Measurements from ENCODE around the gene COL15A1.

COL15A1 gene

DNA sequence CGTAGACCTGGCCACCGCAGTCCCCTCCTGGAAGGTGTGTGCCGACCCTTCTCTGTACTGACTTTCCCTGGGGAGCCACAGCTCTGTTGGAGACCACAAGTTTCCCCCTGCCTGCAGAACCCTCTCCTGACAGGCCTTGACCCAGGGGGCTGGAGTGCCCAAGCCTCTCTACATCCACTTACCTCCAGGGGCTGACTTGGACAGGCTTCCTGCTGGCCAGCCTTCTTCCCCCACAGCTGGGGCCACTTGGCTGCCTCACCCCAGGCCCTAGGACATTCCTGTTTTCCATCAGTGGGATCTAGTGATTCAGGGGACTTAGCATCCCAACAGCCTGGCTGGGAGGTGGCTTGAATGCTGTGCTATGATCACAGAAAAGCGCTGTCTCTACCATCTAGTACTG lies 23.6 kb downstream of the COL15A1 start:
- no peak overlapping the region for H3K27ac Mint-ChIP-seq
- no peak overlapping the region for H3K4me3 Mint-ChIP-seq
- H3K27me3 Mint-ChIP-seq (ENCODE audit: low read depth, poor library complexity) = peaks cover 6% of the 10 kb centered on the region
- H3K4me1 Mint-ChIP-seq = peaks cover under 1% of the 10 kb centered on the region
- no peak for DNase-seq
- TF ChIP-seq, protein P1, sequence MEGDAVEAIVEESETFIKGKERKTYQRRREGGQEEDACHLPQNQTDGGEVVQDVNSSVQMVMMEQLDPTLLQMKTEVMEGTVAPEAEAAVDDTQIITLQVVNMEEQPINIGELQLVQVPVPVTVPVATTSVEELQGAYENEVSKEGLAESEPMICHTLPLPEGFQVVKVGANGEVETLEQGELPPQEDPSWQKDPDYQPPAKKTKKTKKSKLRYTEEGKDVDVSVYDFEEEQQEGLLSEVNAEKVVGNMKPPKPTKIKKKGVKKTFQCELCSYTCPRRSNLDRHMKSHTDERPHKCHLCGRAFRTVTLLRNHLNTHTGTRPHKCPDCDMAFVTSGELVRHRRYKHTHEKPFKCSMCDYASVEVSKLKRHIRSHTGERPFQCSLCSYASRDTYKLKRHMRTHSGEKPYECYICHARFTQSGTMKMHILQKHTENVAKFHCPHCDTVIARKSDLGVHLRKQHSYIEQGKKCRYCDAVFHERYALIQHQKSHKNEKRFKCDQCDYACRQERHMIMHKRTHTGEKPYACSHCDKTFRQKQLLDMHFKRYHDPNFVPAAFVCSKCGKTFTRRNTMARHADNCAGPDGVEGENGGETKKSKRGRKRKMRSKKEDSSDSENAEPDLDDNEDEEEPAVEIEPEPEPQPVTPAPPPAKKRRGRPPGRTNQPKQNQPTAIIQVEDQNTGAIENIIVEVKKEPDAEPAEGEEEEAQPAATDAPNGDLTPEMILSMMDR (IDR thresholded peaks at IDR 0.05) = no peak
- H3K9me3 Mint-ChIP-seq = no peaks in the 10 kb centered on the region
- H3K36me3 Mint-ChIP-seq (ENCODE audit: low read depth) = no peaks in the 10 kb centered on the region

DNA sequence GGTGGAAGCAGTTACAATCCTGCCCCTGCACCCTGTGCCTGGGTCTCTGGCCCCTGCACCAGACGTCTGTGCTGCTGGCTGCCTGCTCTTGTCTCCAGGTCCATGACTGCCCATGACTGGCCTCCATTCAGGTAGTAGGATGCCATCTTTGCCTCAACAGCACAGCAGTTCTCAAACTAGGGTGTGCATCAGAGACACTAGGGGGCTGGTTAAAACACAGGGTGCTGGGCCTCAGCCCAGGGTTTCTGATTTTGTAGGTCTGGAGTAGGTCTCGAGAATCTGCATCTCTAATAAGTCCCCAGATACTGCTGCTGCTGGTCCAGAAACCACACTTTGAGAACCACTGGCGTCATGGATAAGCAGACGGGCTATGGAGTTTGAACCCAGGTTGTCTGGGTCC lies 24.0 kb downstream of the COL15A1 start:
- H3K36me3 Mint-ChIP-seq (ENCODE audit: low read depth) = no peaks in the 10 kb centered on the region
- no peak for DNase-seq
- H3K27me3 Mint-ChIP-seq (ENCODE audit: low read depth, poor library complexity) = peaks cover 7% of the 10 kb centered on the region
- TF ChIP-seq, protein P1 (IDR thresholded peaks at IDR 0.05) = no peak
- H3K4me3 Mint-ChIP-seq = no peak overlapping the region
- no peaks in the 10 kb centered on the region for H3K4me1 Mint-ChIP-seq
- H3K9me3 Mint-ChIP-seq = no peaks in the 10 kb centered on the region
- H3K27ac Mint-ChIP-seq = no peak overlapping the region

DNA sequence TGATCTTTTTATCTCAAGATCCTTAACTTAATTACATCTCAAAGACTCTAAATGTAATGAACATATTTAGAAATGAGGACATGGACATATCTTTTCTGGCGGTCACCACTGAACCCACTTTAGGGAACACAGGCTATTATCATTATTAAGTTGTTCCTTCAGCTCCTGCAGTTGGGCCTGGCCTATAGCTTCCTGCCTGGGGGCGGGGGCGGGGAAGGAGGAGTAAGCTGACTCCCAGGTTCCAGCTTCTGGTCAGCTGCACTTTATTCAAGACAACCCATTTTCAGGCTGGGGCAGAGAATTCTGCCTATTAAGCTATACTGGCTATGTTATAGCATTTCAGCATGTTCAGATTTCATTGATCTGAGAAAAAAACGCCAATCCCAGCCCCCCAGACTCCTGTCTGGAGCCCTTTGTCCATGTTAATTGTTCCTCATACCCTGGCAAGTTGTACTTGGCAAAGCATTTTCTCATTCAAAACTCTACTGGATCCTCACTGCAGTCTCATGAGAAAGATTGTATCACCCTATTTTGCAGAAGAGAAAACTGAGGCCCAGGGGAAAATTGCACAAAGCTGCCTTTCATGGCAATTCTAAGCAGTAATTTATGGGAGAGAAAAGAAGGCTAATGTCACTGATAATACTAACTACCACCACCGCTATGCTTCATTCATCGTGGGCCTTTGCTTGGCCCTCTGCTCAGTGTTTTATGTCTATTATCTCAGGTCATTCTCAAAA lies 25.1 kb downstream of the COL15A1 start:
- TF ChIP-seq, protein P1 (IDR thresholded peaks at IDR 0.05) = no peak

DNA sequence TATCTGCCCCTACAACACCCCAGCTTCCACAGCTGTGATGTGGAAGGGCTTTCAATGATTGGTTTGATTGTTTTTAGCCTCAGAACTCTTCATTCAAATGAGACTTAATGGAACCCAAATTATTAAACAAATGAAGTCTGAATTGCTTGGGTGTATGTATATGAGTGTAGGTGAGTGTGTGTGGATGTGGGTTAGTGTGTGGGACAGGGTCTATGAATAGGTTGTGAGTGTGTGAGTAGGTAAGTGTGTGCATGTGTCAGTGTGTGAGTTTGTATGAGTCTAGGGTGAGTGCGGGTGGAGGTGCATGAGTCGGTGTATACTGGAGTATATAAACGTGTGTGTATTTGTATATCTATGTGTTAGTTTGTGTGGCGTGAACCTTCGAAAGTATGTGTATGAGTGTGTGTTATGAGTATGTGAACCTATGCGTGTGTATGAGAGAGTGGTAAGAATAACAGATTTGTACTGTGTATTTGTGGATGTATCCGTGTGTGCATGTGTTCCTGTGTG lies 26.9 kb downstream of the COL15A1 start:
- Mint-ChIP-seq H3K4me3 (no peak overlapping the region), H3K9me3 (no peaks in the 10 kb centered on the region), H3K4me1 (no peaks in the 10 kb centered on the region), H3K27ac (no peak overlapping the region), H3K27me3 (ENCODE audit: low read depth, poor library complexity) (peaks cover 23% of the 10 kb centered on the region), H3K36me3 (ENCODE audit: low read depth) (no peaks in the 10 kb centered on the region)
- TF ChIP-seq, protein P1 (IDR thresholded peaks at IDR 0.05) = no peak
- DNase-seq = no peak

More for the DNA sequence above, 25.1 kb downstream of the COL15A1 start:
- Mint-ChIP-seq H3K27ac (no peak overlapping the region), H3K4me1 (no peaks in the 10 kb centered on the region), H3K36me3 (ENCODE audit: low read depth) (no peaks in the 10 kb centered on the region), H3K9me3 (no peaks in the 10 kb centered on the region), H3K4me3 (no peak overlapping the region), H3K27me3 (ENCODE audit: low read depth, poor library complexity) (peaks cover 17% of the 10 kb centered on the region)
- DNase-seq = no peak

DNA sequence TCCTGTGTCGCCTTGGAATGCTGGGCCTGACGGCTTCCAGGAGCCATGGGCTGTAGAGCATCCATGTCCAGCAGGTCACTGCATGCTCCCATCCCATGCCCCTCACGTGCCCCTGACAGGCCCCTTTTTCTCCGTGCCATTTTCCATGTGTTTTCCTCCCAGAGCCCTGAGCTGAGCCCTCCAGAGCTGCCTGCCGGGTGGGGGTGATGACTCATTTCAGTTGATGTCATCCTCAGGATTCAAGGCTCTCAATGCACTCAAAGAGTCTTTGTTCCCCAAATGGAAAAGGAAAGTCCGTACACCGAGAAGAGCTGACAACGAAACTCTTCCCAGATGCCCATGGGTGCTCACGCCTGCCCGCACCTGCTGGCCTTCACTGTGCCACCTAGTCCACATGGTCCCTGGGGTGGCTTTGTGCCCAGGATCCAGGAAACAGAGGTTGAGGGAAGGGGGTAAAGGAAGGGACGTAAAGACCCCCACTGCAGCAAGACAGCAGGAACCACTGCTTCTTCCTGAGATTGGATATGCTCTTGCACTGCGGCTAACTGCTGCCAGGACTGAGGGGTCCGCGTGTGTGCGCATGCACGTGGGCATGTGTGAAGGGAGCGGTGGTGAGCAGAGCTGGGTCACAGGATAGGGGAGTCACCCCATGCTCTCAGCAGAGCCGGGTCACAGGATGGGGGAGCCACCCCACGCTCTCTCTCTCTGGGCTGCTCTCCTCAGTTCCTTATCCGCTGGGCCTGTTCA lies 27.6 kb downstream of the COL15A1 start:
- Mint-ChIP-seq H3K27me3 (ENCODE audit: low read depth, poor library complexity) (peaks cover 28% of the 10 kb centered on the region), H3K4me1 (no peaks in the 10 kb centered on the region), H3K27ac (no peak overlapping the region), H3K4me3 (no peak overlapping the region), H3K9me3 (no peaks in the 10 kb centered on the region), H3K36me3 (ENCODE audit: low read depth) (no peaks in the 10 kb centered on the region)
- no peak for DNase-seq
- TF ChIP-seq, protein P1 (IDR thresholded peaks at IDR 0.05) = no peak
